ENCODE results near the gene C3orf70.
"Not testable (repeated sequence)": the region's sequence is repeated elsewhere in the genome, so short reads cannot be mapped to it uniquely, and the experiment has no call there.

Gene C3orf70

GRCh38 chr3:185151101-185151963 is 1.5 kb downstream of the C3orf70 start:
- no peak for DNase-seq

GRCh38 chr3:185150561-185150960 is 2.3 kb downstream of the C3orf70 start:
- DNase-seq: no peak

- DNase-seq: no peak
These were observed 3.3 kb downstream of the C3orf70 start for GRCh38 chr3:185149591-185149990.

GRCh38 chr3:185145511-185145910 is 7.3 kb downstream of the C3orf70 start:
- no peak for DNase-seq

GRCh38 chr3:185144784-185145183 is 8.1 kb downstream of the C3orf70 start:
- no peak for DNase-seq

- no peak for DNase-seq
These were observed 15.0 kb downstream of the C3orf70 start for GRCh38 chr3:185137821-185138220.

- no peak for DNase-seq
These were observed 18.4 kb downstream of the C3orf70 start for GRCh38 chr3:185134509-185134908.

GRCh38 chr3:185131602-185132256 is 21.1 kb downstream of the C3orf70 start:
- no peak for DNase-seq

- DNase-seq: no peak
These were observed 23.8 kb downstream of the C3orf70 start for GRCh38 chr3:185129083-185129482.

GRCh38 chr3:185126201-185126600 is 26.7 kb downstream of the C3orf70 start:
- DNase-seq: no peak

GRCh38 chr3:185120126-185120525 is 32.7 kb downstream of the C3orf70 start:
- DNase-seq: no peak

- DNase-seq: no peak
These were observed 37.5 kb downstream of the C3orf70 start for GRCh38 chr3:185115371-185115770.

- DNase-seq: no peak
These were observed 38.1 kb downstream of the C3orf70 start for GRCh38 chr3:185114756-185115155.

GRCh38 chr3:185112186-185112585 is 40.7 kb downstream of the C3orf70 start:
- no peak for DNase-seq

- not testable (repeated sequence) for DNase-seq
These were observed 43.8 kb downstream of the C3orf70 start for GRCh38 chr3:185109012-185109411.

- DNase-seq: not testable (repeated sequence)
These were observed 46.5 kb downstream of the C3orf70 start for GRCh38 chr3:185106256-185106890.

- DNase-seq: no peak
These were observed 49.3 kb downstream of the C3orf70 start for GRCh38 chr3:185103359-185104127.

- DNase-seq: no peak
These were observed 58.2 kb downstream of the C3orf70 start for GRCh38 chr3:185094697-185095096.

GRCh38 chr3:185093116-185093515 is 59.7 kb downstream of the C3orf70 start:
- DNase-seq: no peak

GRCh38 chr3:185090811-185091210 is 62.0 kb downstream of the C3orf70 start:
- no peak for DNase-seq

- no peak for DNase-seq
These were observed 63.1 kb downstream of the C3orf70 start for GRCh38 chr3:185089751-185090150.

GRCh38 chr3:185089343-185089742 is 63.5 kb downstream of the C3orf70 start:
- no peak for DNase-seq

GRCh38 chr3:185087419-185087818 is 65.4 kb downstream of the C3orf70 start:
- DNase-seq: no peak

All from activated CD4-positive, alpha-beta T cell treated with anti-CD3 and anti-CD28 coated beads, Interleukin-2, amount 50 U/mL, for 1 hour (primary cell).